ENCODE data around the gene FGF4. TPM values are rescaled to one million over a fixed set of nuclear protein-coding genes. Genes with fewer than 3 reads are reported as not detected.

Gene FGF4
- total RNA-seq = not detected

DNA sequence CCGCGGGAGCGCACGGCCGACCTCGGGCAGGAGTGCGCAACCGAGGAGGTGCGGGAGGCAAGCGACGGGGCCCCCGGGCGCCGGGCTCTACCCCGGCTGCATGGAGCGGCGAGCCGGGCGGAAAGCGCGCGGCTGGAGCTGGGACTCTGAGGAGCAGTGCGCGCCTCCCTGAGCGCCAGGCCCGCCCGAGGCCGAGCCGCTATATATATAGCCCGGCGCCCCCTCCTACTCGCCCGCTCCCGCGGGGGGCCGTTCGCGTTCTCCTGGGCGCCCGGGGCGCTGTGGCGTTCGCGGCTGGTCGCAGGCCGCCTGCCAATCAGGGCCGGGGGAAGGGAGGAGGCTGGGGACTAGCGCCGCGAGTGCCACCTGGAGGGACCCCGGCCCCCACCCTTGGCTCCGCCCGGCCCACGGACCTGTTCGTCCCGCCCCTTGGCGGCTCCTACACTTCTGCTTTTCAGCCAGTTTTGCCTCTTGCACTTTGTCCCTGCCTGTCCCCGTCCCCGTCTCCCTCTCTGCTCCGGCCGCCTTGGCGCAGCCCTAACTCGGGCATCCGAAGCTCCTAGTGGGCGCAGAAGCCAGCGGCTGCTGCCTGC is at the start of gene FGF4:
TSS of gene FGF4 (minus strand) at position 179 of the 593 bp plus-strand sequence. CDS start 257 bp downstream, outside the sequence.

GRCh38 chr11:69818603-69819441 is 43.7 kb upstream of the FGF4 start, which contains the start of gene FGF3:
Gene FGF3, minus strand, starts transcription at chr11:69819416. Its CDS starts 483 bp downstream, at chr11:69818933.

Other genes starting within 250 kb of the FGF4 start
- under 1 TPM; 0.60 to 0.78 TPM for gene CCND1, start 134.2 kb downstream of the FGF4 start, total RNA-seq
- 10 to 100 TPM; 27.5 to 30.1 TPM for gene LTO1, start 100.0 kb downstream of the FGF4 start, total RNA-seq
- gene FGF19, start 71.3 kb downstream of the FGF4 start, total RNA-seq = not detected
- gene FGF3, start 44.1 kb upstream of the FGF4 start, total RNA-seq = not detected

Measured in activated naive CD4-positive, alpha-beta T cell treated with anti-CD3 and anti-CD28 coated beads, Interleukin-2, amount 10 ng/mL, durations not matched to agents 5 hours and 36 hours (primary cell).